HepG2 (cell line): ENCODE data around the gene MAFB. TPM values are rescaled to one million over a fixed set of nuclear protein-coding genes. Genes with fewer than 3 reads are reported as not detected.

Experiments
- CBX1 ChIP-seq: IDR thresholded peaks from one replicate; pipeline ENCODE4 v1.6.1; 2016; ENCODE audit warnings: antibody characterized with exemption, low read depth
- CREB1 ChIP-seq, 2 experiments: fragments of 450-650 bp in 1 of 2; IDR thresholded peaks; 2 replicates each; pipeline ENCODE4 v1.6.1; 2016 to 2017; ENCODE audit warnings: control low read depth in 1 of 2, mild to moderate bottlenecking in 1 of 2, missing compliant biosample characterization in 1 of 2, missing genetic modification characterization in 1 of 2
- ETS1 ChIP-seq: sonication (generic); formaldehyde crosslinking; IDR thresholded peaks from 2 replicates; pipeline ENCODE4 v1.4.0; 2020; ENCODE audit warnings: missing genetic modification reagents
- FOXA3 ChIP-seq: IDR thresholded peaks from 2 replicates; pipeline ENCODE4 v1.6.1; 2016; ENCODE audit warnings: missing genetic modification reagents, missing compliant biosample characterization
- GFI1 ChIP-seq: sonication (generic); formaldehyde crosslinking; IDR thresholded peaks from 2 replicates; pipeline ENCODE4 v1.5.0; 2020; ENCODE audit warnings: missing genetic modification reagents, mild to moderate bottlenecking, borderline replicate concordance
- GPBP1L1 ChIP-seq: sonication (generic); formaldehyde crosslinking; IDR thresholded peaks from 2 replicates; pipeline ENCODE4 v1.5.0; 2020; ENCODE audit warnings: mild to moderate bottlenecking, missing genetic modification reagents
- HNF4A ChIP-seq: sonication (generic); formaldehyde crosslinking; IDR thresholded peaks from 2 replicates; pipeline ENCODE4 v1.4.0; 2020; ENCODE audit warnings: missing genetic modification reagents
- KDM3A ChIP-seq: IDR thresholded peaks from 2 replicates; pipeline ENCODE4 v1.6.1; 2018; ENCODE audit warnings: low read depth, missing compliant biosample characterization
- MATR3 ChIP-seq: sonication (generic); formaldehyde crosslinking; IDR thresholded peaks from 2 replicates; pipeline ENCODE4 v1.4.0; 2020; ENCODE audit warnings: missing genetic modification reagents
- PAF1 ChIP-seq: IDR thresholded peaks from 2 replicates; pipeline ENCODE4 v1.6.1; 2016; ENCODE audit warnings: missing genetic modification reagents, missing compliant biosample characterization
- PITX1 ChIP-seq: sonication (generic); formaldehyde crosslinking; IDR thresholded peaks from 2 replicates; pipeline ENCODE4 v1.5.1; 2020; ENCODE audit warnings: mild to moderate bottlenecking, missing genetic modification reagents
- RNF2 ChIP-seq: fragments of 450-650 bp; conservative IDR thresholded peaks from 2 replicates; pipeline ENCODE4 v1.6.1; 2016; ENCODE audit warnings: low read depth
- SAFB2 ChIP-seq: sonication (generic); formaldehyde crosslinking; IDR thresholded peaks from 2 replicates; pipeline ENCODE4 v1.5.1; 2020; ENCODE audit warnings: missing genetic modification reagents, low read depth, mild to moderate bottlenecking, borderline replicate concordance
- SALL2 ChIP-seq: sonication (generic); formaldehyde crosslinking; IDR thresholded peaks from 2 replicates; pipeline ENCODE4 v1.8.1; 2023; ENCODE audit warnings: mild to moderate bottlenecking, missing genetic modification reagents, inconsistent platforms
- SIX4 ChIP-seq: sonication (generic); formaldehyde crosslinking; IDR thresholded peaks from 2 replicates; pipeline ENCODE4 v1.4.0; 2020; ENCODE audit warnings: missing genetic modification reagents
- SNAI1 ChIP-seq: sonication (generic); formaldehyde crosslinking; IDR thresholded peaks from 2 replicates; pipeline ENCODE4 v1.5.0; 2020; ENCODE audit warnings: mild to moderate bottlenecking, missing genetic modification reagents, borderline replicate concordance
- SPEN ChIP-seq: sonication (generic); formaldehyde crosslinking; IDR thresholded peaks from 2 replicates; pipeline ENCODE4 v1.5.1; 2020; ENCODE audit warnings: low read depth, mild to moderate bottlenecking, missing genetic modification reagents
- TARDBP ChIP-seq: sonication (generic); formaldehyde crosslinking; IDR thresholded peaks from 2 replicates; pipeline ENCODE4 v1.8.0; 2022; ENCODE audit warnings: mild to moderate bottlenecking, missing genetic modification reagents
- TBP ChIP-seq: sonication (generic); formaldehyde crosslinking; IDR thresholded peaks from 2 replicates; pipeline ENCODE4 v1.5.0; 2020; ENCODE audit warnings: missing genetic modification reagents
- TEF ChIP-seq: sonication (generic); formaldehyde crosslinking; IDR thresholded peaks from 2 replicates; pipeline ENCODE4 v1.5.0; 2020; ENCODE audit warnings: missing genetic modification reagents
- ZNF138 ChIP-seq: sonication (generic); formaldehyde crosslinking; IDR thresholded peaks from 2 replicates; pipeline ENCODE4 v1.5.0; 2020; ENCODE audit warnings: mild to moderate bottlenecking, low read depth, missing genetic modification reagents
- ZNF205 ChIP-seq: IDR thresholded peaks from 2 replicates; pipeline ENCODE4 v1.6.1; 2018; ENCODE audit warnings: missing biosample characterization, missing genetic modification reagents
- ZNF232 ChIP-seq: sonication (generic); formaldehyde crosslinking; IDR thresholded peaks from 2 replicates; pipeline ENCODE4 v1.4.0; 2020; ENCODE audit warnings: missing genetic modification reagents, borderline replicate concordance
- ZNF704 ChIP-seq: sonication (generic); formaldehyde crosslinking; IDR thresholded peaks from 2 replicates; pipeline ENCODE4 v1.8.1; 2023; ENCODE audit warnings: mild to moderate bottlenecking, inconsistent platforms, moderate library complexity, missing genetic modification reagents, borderline replicate concordance
- ZNF768 ChIP-seq: sonication (generic); formaldehyde crosslinking; IDR thresholded peaks from 2 replicates; pipeline ENCODE4 v1.4.0; 2020; ENCODE audit warnings: missing genetic modification reagents
- ZSCAN21 ChIP-seq: sonication (generic); formaldehyde crosslinking; IDR thresholded peaks from 2 replicates; pipeline ENCODE4 v1.8.0; 2022; ENCODE audit warnings: mild to moderate bottlenecking, missing genetic modification reagents, moderate library complexity, borderline replicate concordance
- polyA plus RNA-seq, 8 experiments: library from polyadenylated mRNA; depleted of rRNA in 3 of 8; stranded (reverse) in 7 of 8; unstranded in 1 of 8; fragments of >200 nt; fragmentation: Illumina TruSeq in 4 of 8; extraction: Trizol in 4 of 8; gene quantifications; 2 replicates each; pipeline versions ENCODE4 v1.2.1 to v1.2.3, GENCODE V29; 2011 to 2016; ENCODE audit warnings: low read depth in 4 of 8, missing spikeins in 1 of 8, mixed read lengths in 1 of 8; ENCODE audit not compliant: insufficient read depth in 1 of 8
- total RNA-seq, 5 experiments: library from RNA; depleted of rRNA; stranded (reverse); fragments of >200 nt; fragmentation: Illumina TruSeq; extraction: Trizol; gene quantifications; 2 replicates each; pipeline ENCODE4 v1.2.3, GENCODE V29; 2016; ENCODE audit warnings: low read depth in 1 of 5

Gene MAFB
- total and polyA plus RNA-seq, 2 of the 13 experiments (the other 11 are each of a cell fraction or from before 2014, with no cell fraction given) = 0.08 to 0.11 TPM

GRCh38 chr20:40689100-40689942 lies at the start of gene MAFB (continued):
- TF ChIP-seq SNAI1 (CRISPR knock-in tag) (0 out of 2 replicates have a peak, but pooled peaks have one; percentile 41), PITX1 (peak; percentile 17; the same call in 1 of the 2 replicates), TARDBP (CRISPR knock-in tag) (no peak), ZSCAN21 (no peak), CBX1 (no peak), RNF2 (0 out of 2 replicates have a peak, but pooled peaks have one; percentile 19), ZNF205 (CRISPR knock-in tag) (no peak), TBP (CRISPR knock-in tag) (no peak), CREB1 (IDR thresholded peaks at IDR 0.05) (no peak; the same call in 1 of the 2 replicates), CREB1 (CRISPR knock-in tag; IDR thresholded peaks at IDR 0.05) (no peak), KDM3A (CRISPR knock-in tag) (no peak), ZNF138 (CRISPR knock-in tag) (no peak), SPEN (0 out of 2 replicates have a peak, but pooled peaks have one; percentile 54), MATR3 (no peak), ZNF232 (no peak), GFI1 (CRISPR knock-in tag) (no peak), ZNF768 (0 out of 2 replicates have a peak, but pooled peaks have one; percentile 5), HNF4A (CRISPR knock-in tag) (no peak), PAF1 (CRISPR knock-in tag) (no peak), TEF (CRISPR knock-in tag) (no peak), ETS1 (CRISPR knock-in tag) (no peak), GPBP1L1 (CRISPR knock-in tag) (no peak), SIX4 (CRISPR knock-in tag) (0 out of 2 replicates have a peak, but pooled peaks have one; percentile 17), ZNF704 (CRISPR knock-in tag) (0 out of 2 replicates have a peak, but pooled peaks have one; percentile 64), SALL2 (CRISPR knock-in tag) (0 out of 2 replicates have a peak, but pooled peaks have one; percentile 83), SAFB2 (CRISPR knock-in tag) (no peak), FOXA3 (CRISPR knock-in tag) (no peak)
